Spleen (tissue), 13 donors: Measurements from ENCODE around the gene REP15. TPM values are rescaled to one million over a fixed set of nuclear protein-coding genes. Genes with fewer than 3 reads are reported as not detected.

ENCODE experiments used
- DNase-seq: peaks from one replicate; pipeline ENCODE4 v3.0.0-alpha.2; 2020
- H3K27ac ChIP-seq, 8 donors: fragments of 200-600 bp; sonication (generic) in 7 of 8; 1 replicate in 4 of 8; 2 replicates in 4 of 8; pipeline versions ENCODE4 v1.5.0 to v1.8.0; 2016 to 2021; ENCODE audit warnings: inconsistent platforms in 4 of 8, mild to moderate bottlenecking in 4 of 8, moderate library complexity in 1 of 8
- H3K27me3 ChIP-seq, 7 donors: fragments of 200-600 bp; sonication (generic) in 6 of 7; replicated peaks in 1 of 7; 1 replicate in 4 of 7; 2 replicates in 3 of 7; pipeline versions ENCODE4 v1.5.0 to v1.8.0; 2016 to 2021; ENCODE audit warnings: inconsistent platforms in 3 of 7, mild to moderate bottlenecking in 1 of 7
- H3K36me3 ChIP-seq, 6 donors: fragments of 200-600 bp; sonication (generic) in 5 of 6; 1 replicate in 4 of 6; 2 replicates in 2 of 6; pipeline versions ENCODE4 v1.5.0 to v1.8.0; 2016 to 2021; ENCODE audit warnings: inconsistent platforms in 2 of 6
- H3K4me1 ChIP-seq, 6 donors: fragments of 200-600 bp; sonication (generic) in 5 of 6; 1 replicate in 3 of 6; 2 replicates in 3 of 6; pipeline versions ENCODE4 v1.5.0 to v1.8.0; 2016 to 2021; ENCODE audit warnings: inconsistent platforms in 3 of 6
- H3K4me3 ChIP-seq, 8 donors: fragments of 200-600 bp; sonication (generic) in 7 of 8; 1 replicate in 4 of 8; 2 replicates in 4 of 8; pipeline versions ENCODE4 v1.5.0 to v1.8.0; 2016 to 2021; ENCODE audit warnings: inconsistent platforms in 4 of 8, mild to moderate bottlenecking in 4 of 8, moderate library complexity in 2 of 8
- H3K9me3 ChIP-seq, 8 donors: fragments of 200-600 bp; sonication (generic) in 7 of 8; 1 replicate in 4 of 8; 2 replicates in 4 of 8; pipeline versions ENCODE4 v1.5.0 to v1.8.0; 2016 to 2021; ENCODE audit warnings: inconsistent platforms in 4 of 8
- POLR2A ChIP-seq, 3 donors: fragments of 450-650 bp; IDR thresholded peaks; one replicate each; pipeline ENCODE4 v1.5.1; 2017; ENCODE audit warnings: antibody characterized with exemption in 3 of 3, mild to moderate bottlenecking in 1 of 3
- POLR2AphosphoS5 ChIP-seq, 3 donors: sonication (generic); formaldehyde crosslinking; IDR thresholded peaks; one replicate each; pipeline ENCODE4 v1.5.1; 2017; ENCODE audit warnings: antibody characterized with exemption in 3 of 3
- WGBS, 5 donors: extraction: QIAGEN DNeasy Blood & Tissue Kit in 3 of 5; methylation state at CpG; one replicate each; pipeline versions ENCODE4 v1.1.5 to v1.1.7; 2013 to 2018; 5-methylcytosine and 5-hydroxymethylcytosine counted together
- intact Hi-C: fragments of 100-400 bp; cut with DNase I; formaldehyde crosslinking; loops from one replicate; pipeline ENCODE4 v1.15.0; 2023; ENCODE audit warnings: low total_unique reads
- long read RNA-seq, 2 donors: transcript quantifications; one replicate each; lab custom pipeline, GENCODE V29; 2026
- polyA plus RNA-seq, 3 donors: library from polyadenylated mRNA; stranded (reverse); fragments of 200-250 nt; gene quantifications; one replicate each; pipeline ENCODE4 v1.2.1, GENCODE V29; 2013
- total RNA-seq, 7 donors: library from RNA; depleted of rRNA in 3 of 7; stranded (reverse); fragments of >200 nt in 3 of 7; fragmentation: NEBNext Ultra II Directional in 4 of 7; extraction: Animal tissue kit (Norgen Biotek cat#: 25700) in 4 of 7; gene quantifications; one replicate each; pipeline versions ENCODE4 v1.1.0 to v1.2.1, GENCODE V29; 2016 to 2021
- TF ChIP-seq, protein P1 (sequence below), 11 experiments: fragments of 200-600 bp in 7 of 11; fragments of 450-650 bp in 4 of 11; sonication (generic) in 4 of 11; IDR thresholded peaks in 8 of 11; conservative IDR thresholded peaks in 3 of 11; 1 replicate in 7 of 11; 2 replicates in 4 of 11; pipeline versions ENCODE4 v1.4.0 to v1.8.0; 2016 to 2021; ENCODE audit warnings: antibody characterized with exemption in 11 of 11, inconsistent platforms in 4 of 11, mild to moderate bottlenecking in 1 of 11
- donor health status: healthy with polysubstance abuse.
- donor health status: DM: no; HTN: no; CAD: no; lungs with moderate emphysema.
- donor health status: DM: no; HTN: no; CAD: no.
- donor health status: Bipolar disorder and iron deficiency.
- donor health status: healthy.
- donor health status: DM: no; HTN: no; CAD: no.
- donor health status: DM: yes; HTN: yes; CAD: no.

Gene REP15, protein sequence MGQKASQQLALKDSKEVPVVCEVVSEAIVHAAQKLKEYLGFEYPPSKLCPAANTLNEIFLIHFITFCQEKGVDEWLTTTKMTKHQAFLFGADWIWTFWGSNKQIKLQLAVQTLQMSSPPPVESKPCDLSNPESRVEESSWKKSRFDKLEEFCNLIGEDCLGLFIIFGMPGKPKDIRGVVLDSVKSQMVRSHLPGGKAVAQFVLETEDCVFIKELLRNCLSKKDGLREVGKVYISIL
- 1 to 10 TPM; 1.4 to 5.4 (median 4.2) TPM for total RNA-seq
- 1 to 10 TPM in 2 of 3 donors, under 1 TPM in 1; 0.89 to 1.8 (median 1.1) TPM for polyA plus RNA-seq
- long read RNA-seq, donor 1, partial matches to known transcripts: 0 of 2 reads
- long read RNA-seq, donor 1, other reads (novel, unspliced or antisense): 0 of 2 reads
- long read RNA-seq, donor 2: 0 reads

DNA sequence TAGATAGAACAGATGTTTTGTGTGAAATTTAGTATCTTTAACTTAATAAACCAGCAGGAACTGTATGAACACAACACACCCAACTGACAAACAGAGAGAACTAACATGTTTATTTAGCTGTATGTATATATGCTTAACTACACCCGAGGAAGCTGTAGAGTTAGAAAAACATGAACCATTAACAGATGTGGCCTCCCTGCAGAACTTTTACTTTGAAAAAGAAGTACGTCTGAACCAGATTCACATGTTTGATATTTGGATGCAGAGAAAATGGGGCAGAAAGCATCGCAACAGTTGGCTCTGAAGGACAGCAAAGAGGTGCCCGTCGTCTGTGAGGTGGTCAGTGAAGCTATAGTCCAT lies at the start of gene REP15:
REP15 (plus strand) TSS at position 155 of the 360 bp plus-strand sequence; CDS start at position 271, 116 bp downstream.
- 77 to 90% (median 84%) methylated on average over 5 of the region's 5 CpGs for WGBS, 5 donors
- peaks cover 0 to 58% (median 31%) of the 10 kb centered on the region in 6 donors for H3K36me3 ChIP-seq

DNA sequence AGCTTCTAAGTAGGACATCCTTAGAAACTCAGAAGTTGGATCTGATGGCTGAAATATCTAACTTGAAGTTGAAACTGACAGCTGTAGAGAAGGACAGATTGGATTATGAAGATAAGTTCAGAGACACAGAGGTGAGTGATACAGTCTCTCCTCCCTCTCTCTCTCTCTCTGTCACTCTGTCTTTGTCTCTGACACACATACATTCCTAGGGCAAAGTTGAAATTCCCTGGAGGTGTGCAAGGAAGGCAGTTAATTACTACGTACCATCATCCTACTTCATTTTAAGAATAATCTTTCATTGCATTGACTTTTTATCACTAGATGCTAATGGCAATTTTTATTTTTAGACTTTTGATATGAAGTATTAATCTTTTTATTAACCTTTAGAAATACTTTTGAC lies 46.2 kb upstream of the REP15 start:
- Histone ChIP-seq H3K4me3 (no peak overlapping the region), H3K9me3 (no peaks in the 10 kb centered on the region), H3K36me3 (peaks cover 0 to 13% (median 2%) of the 10 kb centered on the region in 6 donors), H3K27ac (no peak overlapping the region), H3K4me1 (peaks cover 0 to 16% (median 0%) of the 10 kb centered on the region in 6 donors), H3K27me3 (no peaks in the 10 kb centered on the region)
- TF ChIP-seq, protein P1, sequence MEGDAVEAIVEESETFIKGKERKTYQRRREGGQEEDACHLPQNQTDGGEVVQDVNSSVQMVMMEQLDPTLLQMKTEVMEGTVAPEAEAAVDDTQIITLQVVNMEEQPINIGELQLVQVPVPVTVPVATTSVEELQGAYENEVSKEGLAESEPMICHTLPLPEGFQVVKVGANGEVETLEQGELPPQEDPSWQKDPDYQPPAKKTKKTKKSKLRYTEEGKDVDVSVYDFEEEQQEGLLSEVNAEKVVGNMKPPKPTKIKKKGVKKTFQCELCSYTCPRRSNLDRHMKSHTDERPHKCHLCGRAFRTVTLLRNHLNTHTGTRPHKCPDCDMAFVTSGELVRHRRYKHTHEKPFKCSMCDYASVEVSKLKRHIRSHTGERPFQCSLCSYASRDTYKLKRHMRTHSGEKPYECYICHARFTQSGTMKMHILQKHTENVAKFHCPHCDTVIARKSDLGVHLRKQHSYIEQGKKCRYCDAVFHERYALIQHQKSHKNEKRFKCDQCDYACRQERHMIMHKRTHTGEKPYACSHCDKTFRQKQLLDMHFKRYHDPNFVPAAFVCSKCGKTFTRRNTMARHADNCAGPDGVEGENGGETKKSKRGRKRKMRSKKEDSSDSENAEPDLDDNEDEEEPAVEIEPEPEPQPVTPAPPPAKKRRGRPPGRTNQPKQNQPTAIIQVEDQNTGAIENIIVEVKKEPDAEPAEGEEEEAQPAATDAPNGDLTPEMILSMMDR (IDR thresholded peaks at IDR 0.05 in 8 of 11, conservative IDR thresholded peaks at IDR 0.05 in 3 of 11): no peak
- TF ChIP-seq POLR2A (IDR thresholded peaks at IDR 0.05): no peak
- TF ChIP-seq POLR2AphosphoS5 (IDR thresholded peaks at IDR 0.05): no peak
- WGBS, 5 donors: 87 to 100% (median 93%) methylated on average over 1 of the region's 1 CpG
- DNase-seq: no peak
- intact Hi-C loops: loop anchor here (5.0 kb wide), 1 partner anchor 213 kb away; no protein-coding TSS in a partner anchor

More for the DNA sequence above, at the start of gene REP15:
- TF ChIP-seq POLR2AphosphoS5 (IDR thresholded peaks at IDR 0.05): no peak
- TF ChIP-seq, protein P1 (IDR thresholded peaks at IDR 0.05 in 8 of 11, conservative IDR thresholded peaks at IDR 0.05 in 3 of 11): no peak
- no peak for TF ChIP-seq POLR2A (IDR thresholded peaks at IDR 0.05)
- H3K4me3 ChIP-seq: no peak within 1 kb of the TSS
- H3K27ac ChIP-seq: no peak within 1 kb of the TSS
- no peaks in the 10 kb centered on the region for H3K27me3 ChIP-seq
- intact Hi-C loops: no loop called here
- no peak for DNase-seq
- no peaks in the 10 kb centered on the region for H3K9me3 ChIP-seq
- H3K4me1 ChIP-seq: no peaks in the 10 kb centered on the region

DNA sequence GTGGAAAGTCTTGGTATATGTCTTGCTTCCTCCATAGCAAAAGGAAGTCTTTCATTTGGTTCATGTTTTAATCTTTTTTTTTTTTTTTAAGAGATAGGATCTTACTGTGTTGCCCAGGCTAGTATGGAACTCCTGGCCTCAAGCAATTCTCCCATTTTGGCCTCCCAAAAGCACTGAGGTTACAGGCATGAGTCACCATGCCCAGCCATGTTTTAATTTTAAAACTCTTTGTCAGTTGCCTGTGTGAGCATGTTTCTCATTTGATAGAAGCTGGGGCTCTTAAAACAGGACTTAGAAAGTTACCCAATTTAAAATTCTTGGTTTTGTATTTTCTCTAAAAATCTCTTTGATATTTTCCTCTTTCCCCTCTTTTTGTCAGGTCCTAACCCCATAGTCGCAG lies 45.0 kb upstream of the REP15 start:
- no peak for DNase-seq
- no peaks in the 10 kb centered on the region for H3K9me3 ChIP-seq
- H3K27ac ChIP-seq: no peak overlapping the region
- intact Hi-C loops: loop anchor here (5.0 kb wide), 1 partner anchor 214 kb away; no protein-coding TSS in a partner anchor
- no peaks in the 10 kb centered on the region for H3K27me3 ChIP-seq
- no peak for TF ChIP-seq POLR2AphosphoS5 (IDR thresholded peaks at IDR 0.05)
- TF ChIP-seq, protein P1 (IDR thresholded peaks at IDR 0.05 in 8 of 11, conservative IDR thresholded peaks at IDR 0.05 in 3 of 11): no peak
- TF ChIP-seq POLR2A (IDR thresholded peaks at IDR 0.05): no peak
- H3K4me3 ChIP-seq: no peak overlapping the region
- WGBS, 5 donors: 90 to 100% (median 95%) methylated on average over 1 of the region's 1 CpG
- H3K36me3 ChIP-seq: peaks cover 0 to 13% (median 0%) of the 10 kb centered on the region in 6 donors
- H3K4me1 ChIP-seq: peaks cover 0 to 16% (median 0%) of the 10 kb centered on the region in 6 donors

DNA sequence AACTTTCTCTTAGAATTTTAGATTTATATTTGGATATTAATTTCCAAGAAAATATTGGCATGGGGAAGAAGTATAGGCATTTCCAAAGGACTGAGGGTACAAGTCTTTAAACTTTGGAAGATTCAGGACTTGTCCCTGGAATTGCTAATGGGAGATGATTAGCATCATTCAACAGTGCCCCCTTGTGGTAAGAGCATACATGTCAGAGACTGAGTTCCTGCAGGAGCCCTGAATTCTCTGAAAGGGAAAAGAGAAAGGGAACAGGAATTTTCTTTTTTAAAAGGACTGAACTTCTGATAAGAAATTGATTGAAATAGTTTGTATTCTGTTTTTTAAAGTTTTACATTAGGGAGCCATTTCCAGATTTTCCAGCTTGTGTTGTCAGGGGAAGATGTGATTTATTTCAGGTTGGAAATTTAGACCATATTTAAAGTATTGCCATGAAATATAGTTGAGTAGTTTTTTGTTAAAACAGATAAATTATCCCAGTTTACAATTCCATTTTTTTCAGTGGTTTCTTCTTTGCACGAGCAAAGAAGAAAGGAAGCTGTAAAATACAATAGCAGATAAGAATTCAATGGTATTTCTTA lies 44.0 kb upstream of the REP15 start:
- peaks cover 0 to 14% (median 0%) of the 10 kb centered on the region in 6 donors for H3K36me3 ChIP-seq
- no peaks in the 10 kb centered on the region for H3K27me3 ChIP-seq
- H3K4me1 ChIP-seq: peaks cover 0 to 16% (median 0%) of the 10 kb centered on the region in 6 donors
- H3K9me3 ChIP-seq: no peaks in the 10 kb centered on the region
- H3K27ac ChIP-seq: no peak overlapping the region
- no peak for DNase-seq
- no peak for TF ChIP-seq POLR2A (IDR thresholded peaks at IDR 0.05)
- TF ChIP-seq POLR2AphosphoS5 (IDR thresholded peaks at IDR 0.05): no peak
- TF ChIP-seq, protein P1 (IDR thresholded peaks at IDR 0.05 in 8 of 11, conservative IDR thresholded peaks at IDR 0.05 in 3 of 11): peak; percentile 8 to 84 (median 74)
- H3K4me3 ChIP-seq: no peak overlapping the region
- intact Hi-C loops: loop anchor here (5.0 kb wide), 1 partner anchor 215 kb away; no protein-coding TSS in a partner anchor
- WGBS, 5 donors: 45 to 86% (median 57%) methylated on average over 1 of the region's 1 CpG
